Subcutaneous abdominal adipose tissue (tissue), 5 donors: ENCODE data around the gene ZMYND12.

Experiments
- H3K27ac ChIP-seq: one replicate; pipeline ENCODE4 v1.7.0; 2013; ENCODE audit warnings: low read depth, mild to moderate bottlenecking, inconsistent platforms, low read length, moderate library complexity
- H3K27me3 ChIP-seq, 5 donors: one replicate each; pipeline ENCODE4 v1.7.0; 2013; ENCODE audit warnings: low read length in 5 of 5, inconsistent platforms in 1 of 5; ENCODE audit not compliant: control insufficient read depth in 5 of 5, insufficient read depth in 4 of 5
- H3K36me3 ChIP-seq, 5 donors: one replicate each; pipeline ENCODE4 v1.7.0; 2013; ENCODE audit warnings: low read length in 5 of 5; ENCODE audit not compliant: control insufficient read depth in 5 of 5, insufficient read depth in 5 of 5
- H3K4me1 ChIP-seq, 5 donors: one replicate each; pipeline ENCODE4 v1.7.0; 2013; ENCODE audit warnings: low read length in 5 of 5, mild to moderate bottlenecking in 3 of 5, moderate library complexity in 1 of 5; ENCODE audit not compliant: control insufficient read depth in 5 of 5, insufficient read depth in 5 of 5
- H3K4me3 ChIP-seq, 5 donors: one replicate each; pipeline ENCODE4 v1.7.0; 2013; ENCODE audit warnings: low read length in 5 of 5, low read depth in 1 of 5
- H3K9ac ChIP-seq, 5 donors: one replicate each; pipeline ENCODE4 v1.7.0; 2013; ENCODE audit warnings: low read length in 5 of 5, mild to moderate bottlenecking in 4 of 5, moderate library complexity in 3 of 5
- H3K9me3 ChIP-seq, 5 donors: one replicate each; pipeline ENCODE4 v1.7.0; 2013; ENCODE audit warnings: low read length in 5 of 5; ENCODE audit not compliant: control insufficient read depth in 5 of 5
- donor health status: healthy.
- donor health status: healthy.
- donor health status: healthy.
- donor health status: healthy.
- donor health status: healthy.

The ZMYND12 gene

DNA sequence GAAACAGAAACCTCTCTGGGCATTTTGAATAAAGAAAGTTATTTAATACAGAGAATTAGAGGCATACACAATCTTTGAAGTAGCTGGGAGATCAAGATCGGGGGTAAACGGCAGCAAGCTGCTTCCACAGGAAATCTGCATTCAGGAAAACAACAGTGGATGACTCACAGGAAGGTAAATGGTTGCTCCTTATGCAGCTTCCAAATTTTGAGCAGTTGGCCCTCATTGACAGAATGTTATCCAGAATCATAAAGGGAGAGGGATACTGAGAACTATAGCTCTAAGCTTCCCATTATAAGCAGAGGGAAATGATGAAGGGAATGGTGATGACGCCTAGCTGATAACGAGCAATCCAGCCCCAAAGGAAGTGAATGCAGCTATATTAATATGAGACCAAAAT, 28.6 kb downstream of the ZMYND12 start:
- Histone ChIP-seq H3K4me3 (no peak overlapping the region), H3K36me3 (no peaks in the 10 kb centered on the region), H3K27ac (no peak overlapping the region), H3K27me3 (no peaks in the 10 kb centered on the region), H3K9ac (no peak overlapping the region), H3K4me1 (peaks cover 0 to 20% (median 16%) of the 10 kb centered on the region in 5 donors), H3K9me3 (no peaks in the 10 kb centered on the region)

DNA sequence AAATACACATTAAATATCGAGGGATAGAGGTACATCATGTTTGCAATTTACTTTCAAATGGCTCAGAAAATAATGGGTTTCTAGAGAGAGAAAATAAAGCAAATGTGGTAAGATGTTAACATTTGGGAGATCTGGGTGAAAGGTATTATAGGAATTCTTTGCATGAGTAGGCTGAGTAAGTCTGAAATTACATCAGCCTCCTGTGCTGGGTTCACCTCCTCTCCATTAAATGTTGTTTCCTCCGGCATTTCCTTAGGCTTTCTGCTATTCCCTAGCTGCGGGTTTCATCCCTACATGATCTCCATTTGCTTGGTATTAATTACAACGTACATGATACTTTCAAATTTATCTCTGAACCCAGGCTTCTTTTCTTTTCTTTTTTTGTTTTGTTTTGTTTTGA, 31.6 kb downstream of the ZMYND12 start:
- Histone ChIP-seq H3K9me3 (no peaks in the 10 kb centered on the region), H3K27ac (no peak overlapping the region), H3K36me3 (no peaks in the 10 kb centered on the region), H3K27me3 (peaks cover 0 to 7% (median 0%) of the 10 kb centered on the region in 5 donors), H3K4me1 (peaks cover 4 to 23% (median 16%) of the 10 kb centered on the region in 5 donors), H3K9ac (no peak overlapping the region), H3K4me3 (no peak overlapping the region)

DNA sequence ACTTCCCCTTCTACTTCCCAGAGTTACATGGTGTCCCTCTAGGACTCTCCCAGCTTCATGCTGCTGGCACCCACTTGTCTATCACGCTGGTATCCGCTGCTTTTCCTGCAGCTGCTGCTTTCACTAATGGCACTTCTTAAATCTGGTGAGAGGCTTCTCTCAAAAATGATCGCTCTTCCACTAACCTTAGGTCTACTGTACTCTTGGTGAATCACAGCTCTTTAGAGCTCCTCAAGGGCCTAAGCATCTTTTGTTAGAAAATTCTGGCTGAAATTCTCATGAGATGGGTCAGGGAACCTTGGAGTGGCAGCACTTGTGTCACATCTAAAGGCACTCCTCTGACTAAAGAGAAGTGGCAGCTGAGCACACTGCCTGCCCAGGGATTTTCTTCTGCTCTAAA, 32.1 kb downstream of the ZMYND12 start:
- peaks cover 4 to 23% (median 16%) of the 10 kb centered on the region in 5 donors for H3K4me1 ChIP-seq

DNA sequence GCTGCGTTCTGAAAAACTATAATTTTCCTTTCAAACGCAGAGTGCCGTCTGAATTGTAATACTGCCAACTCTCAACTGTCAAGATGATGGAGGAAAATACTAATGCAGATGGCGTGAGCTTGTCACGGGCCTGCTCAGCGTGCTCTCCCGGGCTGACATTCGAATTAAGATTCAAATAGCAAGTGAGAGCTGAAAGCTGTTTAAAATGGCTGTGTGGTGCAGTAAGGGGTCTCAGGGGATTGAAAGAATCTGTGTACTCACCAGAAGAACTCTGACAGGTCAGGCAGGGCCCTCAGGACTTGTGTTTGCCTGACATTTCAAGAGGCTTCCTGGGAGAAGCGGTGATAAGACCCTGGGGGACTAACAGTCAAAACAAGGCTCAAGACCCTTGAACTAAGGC, 33.1 kb downstream of the ZMYND12 start:
- Histone ChIP-seq H3K27me3 (peaks cover 0 to 7% (median 0%) of the 10 kb centered on the region in 5 donors), H3K27ac (no peak overlapping the region), H3K9ac (no peak overlapping the region), H3K9me3 (no peaks in the 10 kb centered on the region), H3K36me3 (no peaks in the 10 kb centered on the region), H3K4me3 (no peak overlapping the region), H3K4me1 (peaks cover 4 to 23% (median 16%) of the 10 kb centered on the region in 5 donors)

More for the DNA sequence above, 32.1 kb downstream of the ZMYND12 start:
- no peaks in the 10 kb centered on the region for H3K9me3 ChIP-seq
- H3K4me3 ChIP-seq: no peak overlapping the region
- no peak overlapping the region for H3K27ac ChIP-seq
- H3K27me3 ChIP-seq: peaks cover 0 to 7% (median 0%) of the 10 kb centered on the region in 5 donors
- no peak overlapping the region for H3K9ac ChIP-seq
- H3K36me3 ChIP-seq: no peaks in the 10 kb centered on the region

DNA sequence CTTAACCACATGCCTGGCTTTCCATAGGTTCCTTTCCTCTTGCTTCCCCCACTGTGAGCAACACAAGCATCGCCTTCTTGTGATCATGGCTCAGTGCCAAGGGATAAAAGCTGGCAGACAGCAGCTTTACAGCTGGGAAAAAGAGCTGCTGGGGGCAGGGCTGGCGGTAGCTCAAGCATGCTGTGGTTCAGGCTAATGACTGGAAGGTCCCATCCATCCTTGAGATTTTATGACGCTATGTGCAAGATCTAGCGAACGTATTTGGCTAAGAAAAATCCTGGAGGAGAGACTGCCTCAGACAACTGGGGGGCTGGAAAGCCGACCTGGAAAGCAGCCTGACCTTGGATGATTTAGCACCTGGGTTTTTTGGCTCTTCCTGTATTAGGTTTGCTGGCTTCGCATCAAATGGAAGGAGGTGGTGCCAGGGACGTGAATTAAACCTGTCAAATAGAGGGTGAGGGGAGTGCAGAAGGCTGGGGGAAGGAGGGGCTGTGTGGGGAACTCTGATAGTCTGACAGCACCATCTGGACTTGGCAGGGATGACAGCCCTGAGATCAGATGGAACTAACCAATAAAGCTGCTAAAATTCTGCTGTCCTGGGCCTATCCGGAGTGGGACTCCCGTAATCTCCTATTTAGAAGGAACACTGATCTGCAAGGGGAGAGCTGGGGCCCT, 34.8 kb downstream of the ZMYND12 start:
- Histone ChIP-seq H3K9me3 (no peaks in the 10 kb centered on the region), H3K4me3 (no peak overlapping the region), H3K27ac (no peak overlapping the region), H3K9ac (no peak overlapping the region), H3K36me3 (no peaks in the 10 kb centered on the region), H3K27me3 (peaks cover 0 to 7% (median 0%) of the 10 kb centered on the region in 5 donors), H3K4me1 (peaks cover 4 to 18% (median 16%) of the 10 kb centered on the region in 5 donors)

DNA sequence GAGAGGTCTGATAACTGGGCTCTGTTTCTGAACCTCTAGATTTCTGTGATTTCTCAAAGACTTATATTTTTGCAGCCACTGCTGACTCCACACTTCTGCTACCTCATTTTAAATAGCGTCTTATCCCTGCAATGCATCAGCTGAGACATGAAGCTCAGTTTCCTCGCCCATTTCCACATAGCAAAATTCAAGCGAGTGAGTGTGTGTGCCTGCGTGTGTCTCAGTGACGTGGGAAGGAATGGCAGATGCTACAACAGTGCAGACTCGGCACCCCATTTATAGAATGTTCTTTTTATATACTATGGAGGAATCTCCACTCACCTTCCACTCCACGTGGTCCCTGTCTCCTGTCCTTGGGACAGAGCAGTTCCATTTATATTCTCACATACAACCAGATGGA, 35.7 kb downstream of the ZMYND12 start:
- Histone ChIP-seq H3K36me3 (no peaks in the 10 kb centered on the region), H3K27ac (no peak overlapping the region), H3K27me3 (peaks cover 0 to 7% (median 0%) of the 10 kb centered on the region in 5 donors), H3K9ac (no peak overlapping the region), H3K4me1 (peaks cover 4 to 18% (median 16%) of the 10 kb centered on the region in 5 donors), H3K4me3 (no peak overlapping the region), H3K9me3 (no peaks in the 10 kb centered on the region)

DNA sequence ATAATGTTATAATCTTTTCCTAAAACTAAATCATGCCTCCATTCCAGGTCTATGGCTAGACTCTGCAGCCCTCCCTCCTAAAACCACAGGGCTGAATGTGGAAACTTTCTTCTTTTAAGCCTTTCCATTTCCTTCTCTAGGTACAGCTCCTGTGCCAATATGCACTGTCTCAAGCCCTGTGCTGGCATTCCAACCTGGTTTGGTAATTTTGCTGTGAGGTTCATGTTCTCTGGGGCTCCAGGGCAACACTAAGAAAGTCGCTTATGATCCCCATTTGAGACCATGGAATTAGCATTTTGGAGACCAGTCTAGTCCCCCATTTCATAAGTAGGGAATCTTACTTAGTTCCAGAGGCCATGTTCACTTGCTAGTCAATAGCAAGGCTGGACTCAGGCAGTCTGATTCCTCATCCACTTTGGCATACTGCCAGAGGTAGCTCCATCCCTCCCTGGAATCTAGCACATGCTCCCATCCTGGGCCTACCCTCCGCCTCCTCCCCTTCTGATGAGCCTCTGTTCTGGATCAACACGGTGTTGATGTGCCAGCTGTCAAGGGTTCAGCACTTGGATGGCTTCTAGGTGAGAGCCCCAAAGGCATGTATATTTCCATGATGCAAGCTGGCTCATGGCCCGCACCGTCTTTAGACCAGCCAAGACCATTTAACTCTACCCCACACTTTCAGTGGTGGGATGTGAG, 36.5 kb downstream of the ZMYND12 start:
- H3K36me3 ChIP-seq: no peaks in the 10 kb centered on the region
- no peak overlapping the region for H3K9ac ChIP-seq
- H3K9me3 ChIP-seq: no peaks in the 10 kb centered on the region
- H3K4me1 ChIP-seq: peaks cover 4 to 18% (median 14%) of the 10 kb centered on the region in 5 donors
- peaks cover 0 to 9% (median 0%) of the 10 kb centered on the region in 5 donors for H3K27me3 ChIP-seq
- no peak overlapping the region for H3K27ac ChIP-seq
- no peak overlapping the region for H3K4me3 ChIP-seq

DNA sequence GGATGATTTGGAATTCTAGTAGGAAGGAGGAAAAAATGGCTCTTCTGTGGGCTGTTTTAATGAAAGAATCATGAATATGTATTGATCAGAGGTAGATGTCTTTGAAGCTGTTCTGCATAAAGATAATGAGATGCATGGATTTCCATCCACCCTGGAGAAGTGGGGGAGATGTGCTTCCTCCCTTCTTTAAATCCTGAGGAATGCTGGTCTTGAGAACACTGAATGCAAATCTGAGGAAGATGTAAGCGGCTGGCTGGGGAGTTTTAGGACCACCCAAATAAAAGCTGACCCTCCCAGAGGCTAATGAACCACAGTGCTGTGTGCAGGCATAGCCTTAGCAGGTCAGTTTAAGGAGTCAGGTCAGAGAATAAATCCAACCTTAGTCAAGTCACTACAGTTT, 37.3 kb downstream of the ZMYND12 start:
- no peaks in the 10 kb centered on the region for H3K9me3 ChIP-seq
- no peaks in the 10 kb centered on the region for H3K36me3 ChIP-seq
- no peak overlapping the region for H3K27ac ChIP-seq
- H3K4me3 ChIP-seq: no peak overlapping the region
- no peak overlapping the region for H3K9ac ChIP-seq
- peaks cover 3 to 14% (median 9%) of the 10 kb centered on the region in 5 donors for H3K4me1 ChIP-seq
- peaks cover 0 to 9% (median 0%) of the 10 kb centered on the region in 5 donors for H3K27me3 ChIP-seq

DNA sequence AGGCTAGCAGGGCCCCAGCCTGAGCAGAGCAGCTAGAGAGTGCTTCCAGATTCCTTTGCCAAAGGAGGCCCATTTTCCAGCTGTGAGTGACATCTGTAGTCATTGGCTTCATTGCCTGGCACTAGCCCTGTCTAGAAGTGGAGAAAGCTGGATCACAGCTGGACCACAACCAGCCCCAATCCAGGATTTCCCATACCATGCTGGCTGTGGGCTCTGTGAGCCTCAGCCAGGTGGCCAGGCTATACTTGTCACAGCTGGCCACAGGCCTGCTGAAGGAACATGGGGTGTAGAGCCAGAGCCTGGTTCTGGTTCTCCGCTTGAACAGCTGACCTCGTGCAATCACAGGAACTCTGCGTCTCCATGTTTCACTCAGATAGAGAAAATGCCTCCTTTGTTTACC, 38.7 kb downstream of the ZMYND12 start:
- no peaks in the 10 kb centered on the region for H3K36me3 ChIP-seq
- peaks cover 0 to 9% (median 0%) of the 10 kb centered on the region in 5 donors for H3K27me3 ChIP-seq
- H3K9me3 ChIP-seq: no peaks in the 10 kb centered on the region
- H3K4me1 ChIP-seq: peaks cover 0 to 6% (median 4%) of the 10 kb centered on the region in 5 donors
- no peak overlapping the region for H3K4me3 ChIP-seq
- no peak overlapping the region for H3K27ac ChIP-seq
- H3K9ac ChIP-seq: no peak overlapping the region
